OCI-LY7 (cell line): ENCODE data around the gene SAP30BP. TPM values are rescaled to one million over a fixed set of nuclear protein-coding genes. Genes with fewer than 3 reads are reported as not detected.

Experiments used
- BruUV-seq: library from RNA; stranded (reverse); fragments of 400-500 nt; replicated peaks from 2 replicates; lab custom pipeline; 2021; lab: Mats Ljungman, UMichigan
- CTCF ChIA-PET: fragments of 300-600 bp; sonication (Branson Sonifier 250); formaldehyde crosslinking; loops from one replicate; lab custom pipeline; 2022; ENCODE audit warnings: antibody characterized with exemption; ENCODE audit not compliant: unreplicated experiment; lab: Charles Lee
- POLR2A ChIA-PET: fragments of 300-600 bp; sonication (Branson Sonifier 250); formaldehyde crosslinking; loops from one replicate; lab custom pipeline; 2022; ENCODE audit warnings: antibody characterized with exemption; lab: Charles Lee
- DNase-seq: peaks from one replicate; pipeline ENCODE4 v3.0.0-alpha.2; 2015; ENCODE audit warnings: low spot score
- H2AFZ ChIP-seq: fragments of 200-600 bp; sonication (generic), shearing (Covaris generic); 2 replicates; pipeline ENCODE4 v1.6.1; 2014; ENCODE audit warnings: mild to moderate bottlenecking, antibody characterized with exemption, low read length, moderate library complexity
- H3K27ac ChIP-seq: fragments of 200-600 bp; sonication (generic); 2 replicates; pipeline ENCODE4 v1.5.1; 2014; ENCODE audit warnings: mixed run types, low read depth, mild to moderate bottlenecking, moderate library complexity, low read length, inconsistent platforms; ENCODE audit not compliant: poor library complexity, severe bottlenecking
- H3K36me3 ChIP-seq: fragments of 200-600 bp; sonication (generic); 2 replicates; pipeline ENCODE4 v1.6.1; 2014; ENCODE audit warnings: mild to moderate bottlenecking, antibody characterized with exemption, low read length, moderate library complexity, mixed read lengths; ENCODE audit not compliant: insufficient read depth
- H3K4me1 ChIP-seq: fragments of 200-600 bp; sonication (generic); 2 replicates; pipeline ENCODE4 v1.5.1; 2014; ENCODE audit warnings: mild to moderate bottlenecking, low read length; ENCODE audit not compliant: insufficient read depth, poor library complexity, severe bottlenecking
- H3K4me2 ChIP-seq: fragments of 200-600 bp; sonication (generic); 2 replicates; pipeline ENCODE4 v1.6.1; 2014; ENCODE audit warnings: mild to moderate bottlenecking, low read length
- H3K4me3 ChIP-seq: fragments of 200-600 bp; sonication (generic); 2 replicates; pipeline ENCODE4 v1.5.1; 2014; ENCODE audit warnings: mild to moderate bottlenecking, low read depth, low read length; ENCODE audit not compliant: poor library complexity, severe bottlenecking
- H3K79me2 ChIP-seq: fragments of 200-600 bp; sonication (generic); 2 replicates; pipeline ENCODE4 v1.6.1; 2016; ENCODE audit warnings: low read depth, mild to moderate bottlenecking, low read length, moderate library complexity, mixed read lengths; ENCODE audit not compliant: insufficient read depth
- H3K9me2 ChIP-seq: fragments of 200-600 bp; sonication (generic); 2 replicates; pipeline ENCODE4 v1.6.1; 2016; ENCODE audit warnings: mild to moderate bottlenecking, low read length, mixed read lengths; ENCODE audit not compliant: insufficient read depth
- H3K9me3 ChIP-seq: fragments of 200-600 bp; sonication (generic); 2 replicates; pipeline ENCODE4 v1.6.1; 2014; ENCODE audit warnings: mild to moderate bottlenecking, mixed run types, low read length, mixed read lengths
- H4K20me1 ChIP-seq: fragments of 200-600 bp; sonication (generic); 2 replicates; pipeline ENCODE4 v1.6.1; 2014; ENCODE audit warnings: mild to moderate bottlenecking, antibody characterized with exemption, low read length, moderate library complexity, mixed read lengths; ENCODE audit not compliant: insufficient read depth
- EZH2phosphoT487 ChIP-seq: fragments of 200-600 bp; sonication (generic); IDR thresholded peaks from 2 replicates; pipeline ENCODE4 v1.6.1; 2018; ENCODE audit warnings: low read depth, borderline replicate concordance, mild to moderate bottlenecking, mixed run types, antibody characterized with exemption, low read length, moderate library complexity, mixed read lengths
- intact Hi-C: fragments of 100-400 bp; cut with micrococcal nuclease; formaldehyde crosslinking; loops from one replicate; pipeline ENCODE4 v1.10.0; 2022; ENCODE audit not compliant: unreplicated experiment
- total RNA-seq, 2 experiments: library from RNA; depleted of rRNA in 1 of 2; stranded (reverse); fragments of >200 nt in 1 of 2; shearing (Covaris generic) in 1 of 2; gene quantifications; 2 replicates each; pipeline ENCODE4 v1.2.3, GENCODE V29; 2014 to 2022
- TF ChIP-seq, protein P1 (sequence below): fragments of 200-600 bp; sonication (generic); conservative IDR thresholded peaks from 2 replicates; pipeline ENCODE4 v1.5.1; 2014; ENCODE audit warnings: mild to moderate bottlenecking, antibody characterized with exemption, low read length, moderate library complexity, mixed read lengths

SAP30BP gene
- total RNA-seq, 2 experiments from 2014 or later = 127 to 187 TPM

DNA sequence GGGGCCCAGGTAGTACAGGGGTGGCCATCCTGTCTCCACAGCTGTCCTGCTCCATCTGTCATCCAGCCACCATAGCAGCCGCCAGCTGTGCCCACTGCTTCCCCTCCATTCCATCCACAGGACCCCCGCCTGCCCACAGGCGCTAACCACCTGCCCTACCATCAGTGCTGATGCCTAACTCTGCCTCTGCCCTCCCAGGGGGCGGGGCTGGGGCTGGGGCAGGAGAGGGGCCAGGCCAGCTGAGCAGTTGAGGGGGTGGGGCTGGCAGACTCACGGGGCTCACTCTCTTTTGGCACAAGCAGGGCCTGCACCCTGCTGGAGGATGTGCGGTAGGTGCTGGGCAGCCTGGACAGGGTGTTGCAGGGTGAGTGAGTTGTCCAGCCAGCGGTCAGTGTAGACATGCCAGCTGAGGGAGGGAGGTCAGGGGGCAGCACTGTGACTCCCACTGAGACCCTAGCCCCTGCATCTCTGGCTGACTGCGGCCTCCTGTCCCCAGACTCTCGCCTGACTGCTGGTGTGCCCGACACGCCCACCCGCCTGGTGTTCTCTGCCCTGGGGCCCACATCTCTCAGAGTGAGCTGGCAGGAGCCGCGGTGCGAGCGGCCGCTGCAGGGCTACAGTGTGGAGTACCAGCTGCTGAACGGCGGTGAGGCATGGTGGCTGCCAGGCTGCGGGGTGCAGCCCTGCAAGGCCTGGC lies 88.2 kb downstream of the SAP30BP start:
- CTCF ChIA-PET = interaction anchor here (0.7 kb wide), 1 partner anchor 87 kb away, joined by 4 read pairs; no protein-coding TSS in a partner anchor
- no TSS peak for BruUV-seq
- H3K36me3 ChIP-seq = no peaks in the 10 kb centered on the region
- no peaks in the 10 kb centered on the region for H3K9me3 ChIP-seq
- no peak for TF ChIP-seq EZH2phosphoT487
- TF ChIP-seq, protein P1, sequence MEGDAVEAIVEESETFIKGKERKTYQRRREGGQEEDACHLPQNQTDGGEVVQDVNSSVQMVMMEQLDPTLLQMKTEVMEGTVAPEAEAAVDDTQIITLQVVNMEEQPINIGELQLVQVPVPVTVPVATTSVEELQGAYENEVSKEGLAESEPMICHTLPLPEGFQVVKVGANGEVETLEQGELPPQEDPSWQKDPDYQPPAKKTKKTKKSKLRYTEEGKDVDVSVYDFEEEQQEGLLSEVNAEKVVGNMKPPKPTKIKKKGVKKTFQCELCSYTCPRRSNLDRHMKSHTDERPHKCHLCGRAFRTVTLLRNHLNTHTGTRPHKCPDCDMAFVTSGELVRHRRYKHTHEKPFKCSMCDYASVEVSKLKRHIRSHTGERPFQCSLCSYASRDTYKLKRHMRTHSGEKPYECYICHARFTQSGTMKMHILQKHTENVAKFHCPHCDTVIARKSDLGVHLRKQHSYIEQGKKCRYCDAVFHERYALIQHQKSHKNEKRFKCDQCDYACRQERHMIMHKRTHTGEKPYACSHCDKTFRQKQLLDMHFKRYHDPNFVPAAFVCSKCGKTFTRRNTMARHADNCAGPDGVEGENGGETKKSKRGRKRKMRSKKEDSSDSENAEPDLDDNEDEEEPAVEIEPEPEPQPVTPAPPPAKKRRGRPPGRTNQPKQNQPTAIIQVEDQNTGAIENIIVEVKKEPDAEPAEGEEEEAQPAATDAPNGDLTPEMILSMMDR = no peak
- intact Hi-C loops = no loop called here
- H3K4me3 ChIP-seq = no peak overlapping the region
- no peaks in the 10 kb centered on the region for H3K79me2 ChIP-seq
- no peak overlapping the region for H3K4me2 ChIP-seq
- H2AFZ ChIP-seq = no peak overlapping the region
- no peaks in the 10 kb centered on the region for H4K20me1 ChIP-seq
- no peak overlapping the region for H3K27ac ChIP-seq
- POLR2A ChIA-PET = no interaction called here
- no peak for DNase-seq
- no peaks in the 10 kb centered on the region for H3K9me2 ChIP-seq
- peaks cover 24% of the 10 kb centered on the region for H3K4me1 ChIP-seq

DNA sequence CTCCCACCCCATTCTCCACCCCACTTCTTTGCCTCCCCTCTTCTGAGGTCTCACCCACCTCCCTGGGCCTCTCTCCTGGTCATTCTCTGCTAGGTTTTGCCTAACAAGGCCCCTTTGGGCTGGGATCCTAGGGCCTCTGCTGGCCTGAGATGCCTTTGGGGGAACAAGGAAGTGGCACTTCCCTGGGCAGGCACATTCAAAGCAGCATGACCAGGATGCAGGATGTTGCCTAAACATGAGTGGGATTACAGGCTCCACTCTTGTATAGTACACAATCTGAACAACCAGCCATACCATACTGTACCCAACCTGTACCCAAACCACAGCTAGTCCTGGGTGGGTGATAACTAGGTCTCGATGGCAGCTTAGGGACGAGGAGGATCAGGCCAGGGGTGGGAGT lies 88.9 kb downstream of the SAP30BP start:
- intact Hi-C loops = no loop called here
- peaks cover 24% of the 10 kb centered on the region for H3K4me1 ChIP-seq
- ChIA-PET CTCF (interaction anchor here (0.6 to 0.9 kb wide), 3 partner anchors 8 to 88 kb away, joined by 3 to 4 read pairs (median 3); no protein-coding TSS in a partner anchor), POLR2A (no interaction called here)
- H4K20me1 ChIP-seq = no peaks in the 10 kb centered on the region
- no TSS peak for BruUV-seq
- H3K27ac ChIP-seq = no peak overlapping the region
- H3K4me3 ChIP-seq = no peak overlapping the region
- no peak overlapping the region for H2AFZ ChIP-seq
- H3K36me3 ChIP-seq = no peaks in the 10 kb centered on the region
- no peaks in the 10 kb centered on the region for H3K79me2 ChIP-seq
- H3K4me2 ChIP-seq = no peak overlapping the region
- TF ChIP-seq, protein P1 = no peak
- TF ChIP-seq EZH2phosphoT487 = no peak
- no peaks in the 10 kb centered on the region for H3K9me3 ChIP-seq
- no peak for DNase-seq
- H3K9me2 ChIP-seq = no peaks in the 10 kb centered on the region
